OCI-LY3 (cell line): ENCODE measurements around the gene FERMT2.
A peak's percentile ranks its signal among the peaks of the same experiment; 100 is the strongest.

Source experiments
- H2AFZ ChIP-seq: fragments of 200-600, 300-600 bp; shearing (Covaris generic); 2 replicates; pipeline ENCODE4 v1.6.0; 2014; ENCODE audit warnings: antibody characterized with exemption, low read depth, low read length
- H3K27ac ChIP-seq: fragments of 200-600, 300-600 bp; sonication (generic); 2 replicates; pipeline ENCODE4 v1.5.1; 2014; ENCODE audit warnings: mild to moderate bottlenecking, low read length, moderate library complexity, mixed read lengths
- H3K27me3 ChIP-seq: fragments of 200-600, 300-600 bp; sonication (generic); 2 replicates; pipeline ENCODE4 v1.6.1; 2014; ENCODE audit warnings: low read depth, low read length, mixed read lengths
- H3K36me3 ChIP-seq: fragments of 200-600, 300-600 bp; sonication (generic); replicated peaks from 2 replicates; pipeline ENCODE3; 2014; ENCODE audit warnings: low read depth, low read length, mixed read lengths
- H3K4me1 ChIP-seq: fragments of 300-600, 200-600 bp; sonication (generic); 2 replicates; pipeline ENCODE4 v1.6.1; 2014; ENCODE audit warnings: low read length, mixed read lengths
- H3K4me2 ChIP-seq: fragments of 200-600, 300-600 bp; sonication (generic); 2 replicates; pipeline ENCODE4 v1.6.1; 2014; ENCODE audit warnings: low read length, mixed read lengths
- H3K4me3 ChIP-seq: fragments of 300-600, 200-600 bp; sonication (generic); 2 replicates; pipeline ENCODE4 v1.5.1; 2014; ENCODE audit warnings: antibody characterized with exemption, mild to moderate bottlenecking, low read length, moderate library complexity
- H3K79me2 ChIP-seq: fragments of 300-600, 200-600 bp; shearing (Covaris generic); 2 replicates; pipeline ENCODE4 v1.6.1; 2014; ENCODE audit warnings: mild to moderate bottlenecking, low read length, mixed read lengths
- H3K9ac ChIP-seq: fragments of 300-600, 200-600 bp; shearing (Covaris generic); 2 replicates; pipeline ENCODE4 v1.6.0; 2014; ENCODE audit warnings: mild to moderate bottlenecking, low read length, moderate library complexity
- H3K9me3 ChIP-seq: fragments of 200-600, 300-600 bp; shearing (Covaris generic); 2 replicates; pipeline ENCODE4 v1.6.1; 2014; ENCODE audit warnings: low read length, mixed read lengths; ENCODE audit not compliant: insufficient read depth
- H4K20me1 ChIP-seq: fragments of 200-600, 300-600 bp; sonication (generic); 2 replicates; pipeline ENCODE4 v1.6.1; 2016; ENCODE audit warnings: low read length, mixed read lengths; ENCODE audit not compliant: insufficient read depth
- EZH2phosphoT487 ChIP-seq: fragments of 200-600 bp; shearing (Covaris generic); IDR thresholded peaks from 2 replicates; pipeline ENCODE4 v1.6.1; 2018; ENCODE audit warnings: antibody characterized with exemption, mixed run types, low read depth
- TF ChIP-seq, protein P1 (sequence below): fragments of 200-600, 300-600 bp; sonication (generic); IDR thresholded peaks from 2 replicates; pipeline ENCODE4 v1.5.1; 2014; ENCODE audit warnings: antibody characterized with exemption, low read length, low read depth

Gene FERMT2

DNA sequence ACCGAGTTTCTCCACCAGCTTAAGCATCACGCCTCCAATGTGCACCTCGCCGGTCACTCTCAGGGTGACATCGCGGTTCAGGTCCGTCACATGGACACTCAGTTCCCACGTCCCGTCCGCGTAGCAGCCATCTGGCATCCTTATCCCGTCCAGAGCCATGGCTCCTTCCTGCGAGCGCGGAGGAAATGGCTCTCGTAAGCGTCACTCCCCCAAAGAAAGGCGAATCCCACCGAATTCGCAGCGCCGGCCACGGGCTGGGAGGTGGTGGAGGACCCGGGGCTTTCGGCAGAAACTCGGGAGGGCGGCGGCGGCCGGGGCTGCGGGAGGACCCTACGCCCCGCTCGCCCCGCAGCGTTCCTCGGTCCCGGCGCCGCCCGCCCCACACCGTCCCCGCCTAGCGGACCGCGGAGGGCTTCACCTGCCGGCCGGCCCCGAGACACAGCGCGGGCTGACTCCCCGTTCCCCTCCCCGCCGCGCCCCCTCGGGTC is 396 bp downstream of the FERMT2 start:
- Histone ChIP-seq H3K36me3 (no peaks in the 10 kb centered on the region), H3K4me2 (peak overlapping the region; percentile 69), H2AFZ (peak overlapping the region; percentile 71), H3K27ac (no peak overlapping the region), H3K9me3 (no peaks in the 10 kb centered on the region), H3K4me1 (peaks cover 21% of the 10 kb centered on the region), H3K9ac (peak overlapping the region; percentile 42; the same call in 1 of the 2 replicates), H3K79me2 (no peaks in the 10 kb centered on the region), H4K20me1 (no peaks in the 10 kb centered on the region), H3K4me3 (peak overlapping the region; percentile 89), H3K27me3 (peaks cover 59% of the 10 kb centered on the region)
- TF ChIP-seq, protein P1, sequence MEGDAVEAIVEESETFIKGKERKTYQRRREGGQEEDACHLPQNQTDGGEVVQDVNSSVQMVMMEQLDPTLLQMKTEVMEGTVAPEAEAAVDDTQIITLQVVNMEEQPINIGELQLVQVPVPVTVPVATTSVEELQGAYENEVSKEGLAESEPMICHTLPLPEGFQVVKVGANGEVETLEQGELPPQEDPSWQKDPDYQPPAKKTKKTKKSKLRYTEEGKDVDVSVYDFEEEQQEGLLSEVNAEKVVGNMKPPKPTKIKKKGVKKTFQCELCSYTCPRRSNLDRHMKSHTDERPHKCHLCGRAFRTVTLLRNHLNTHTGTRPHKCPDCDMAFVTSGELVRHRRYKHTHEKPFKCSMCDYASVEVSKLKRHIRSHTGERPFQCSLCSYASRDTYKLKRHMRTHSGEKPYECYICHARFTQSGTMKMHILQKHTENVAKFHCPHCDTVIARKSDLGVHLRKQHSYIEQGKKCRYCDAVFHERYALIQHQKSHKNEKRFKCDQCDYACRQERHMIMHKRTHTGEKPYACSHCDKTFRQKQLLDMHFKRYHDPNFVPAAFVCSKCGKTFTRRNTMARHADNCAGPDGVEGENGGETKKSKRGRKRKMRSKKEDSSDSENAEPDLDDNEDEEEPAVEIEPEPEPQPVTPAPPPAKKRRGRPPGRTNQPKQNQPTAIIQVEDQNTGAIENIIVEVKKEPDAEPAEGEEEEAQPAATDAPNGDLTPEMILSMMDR: no peak
- no peak for TF ChIP-seq EZH2phosphoT487

DNA sequence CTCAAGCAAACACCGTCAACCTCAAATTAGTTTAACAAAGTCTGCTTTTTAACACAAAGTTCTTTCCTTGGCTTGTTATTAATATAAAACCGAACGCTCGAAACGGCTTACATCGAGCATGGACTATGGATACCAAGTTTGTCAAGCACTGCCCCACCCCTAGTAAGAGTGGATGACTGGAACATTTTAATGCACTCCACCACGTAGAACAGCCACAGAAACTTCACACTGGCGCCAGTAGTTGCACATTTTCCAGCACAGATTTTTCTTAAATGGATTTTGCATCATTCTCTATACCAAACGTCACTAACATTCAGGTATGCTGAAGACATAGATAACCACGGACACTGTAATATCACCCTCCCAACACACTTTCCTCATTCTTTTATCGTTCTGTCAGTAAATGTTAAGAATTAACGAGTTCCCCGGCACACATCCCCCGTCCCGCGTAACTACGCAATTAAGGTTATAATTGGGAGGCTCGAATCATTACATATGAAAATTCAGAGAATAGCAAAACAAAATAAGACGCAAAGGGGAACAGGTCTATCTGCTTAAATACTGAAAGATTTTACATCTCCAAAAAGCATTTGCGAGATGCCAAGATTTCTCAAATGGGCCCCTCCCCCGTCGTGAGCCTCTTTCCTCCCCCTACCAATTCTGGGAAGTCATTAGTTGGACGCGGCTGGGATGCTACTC is 990 bp downstream of the FERMT2 start:
- H3K4me3 ChIP-seq: peak overlapping the region; percentile 89
- H3K36me3 ChIP-seq: no peaks in the 10 kb centered on the region
- no peaks in the 10 kb centered on the region for H3K79me2 ChIP-seq
- TF ChIP-seq EZH2phosphoT487: no peak
- TF ChIP-seq, protein P1: no peak
- H3K9me3 ChIP-seq: no peaks in the 10 kb centered on the region
- H4K20me1 ChIP-seq: no peaks in the 10 kb centered on the region
- peaks cover 54% of the 10 kb centered on the region for H3K27me3 ChIP-seq
- H3K4me1 ChIP-seq: peaks cover 19% of the 10 kb centered on the region
- peak overlapping the region; percentile 69 for H3K4me2 ChIP-seq
- no peak overlapping the region for H3K27ac ChIP-seq
- peak overlapping the region; percentile 42; the same call in 1 of the 2 replicates for H3K9ac ChIP-seq
- no peak overlapping the region for H2AFZ ChIP-seq

DNA sequence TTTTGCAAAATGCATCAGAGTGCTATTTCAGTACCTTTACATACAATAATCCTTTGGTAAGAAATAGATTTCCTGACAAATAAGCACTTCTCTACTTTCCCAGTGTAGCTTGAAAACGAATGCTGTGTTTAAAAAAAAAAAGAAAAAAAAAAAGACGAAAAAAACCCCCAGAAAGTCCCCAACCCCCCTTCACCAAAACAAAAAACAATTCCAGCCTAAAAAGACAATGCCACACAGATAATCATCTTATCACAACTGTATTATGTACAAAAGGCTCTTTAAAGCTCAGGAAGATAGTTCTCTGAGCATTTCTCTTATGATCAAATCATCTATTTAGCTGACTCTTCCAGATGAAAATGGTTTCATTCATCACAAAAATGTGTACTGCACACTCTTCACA is 1.6 kb downstream of the FERMT2 start:
- peak overlapping the region; percentile 89 for H3K4me3 ChIP-seq
- no peak overlapping the region for H3K9ac ChIP-seq
- no peaks in the 10 kb centered on the region for H3K9me3 ChIP-seq
- H3K36me3 ChIP-seq: no peaks in the 10 kb centered on the region
- no peaks in the 10 kb centered on the region for H3K79me2 ChIP-seq
- H3K4me1 ChIP-seq: peaks cover 13% of the 10 kb centered on the region
- peak overlapping the region; percentile 69 for H3K4me2 ChIP-seq
- no peak overlapping the region for H3K27ac ChIP-seq
- no peak overlapping the region for H2AFZ ChIP-seq
- TF ChIP-seq, protein P1: no peak
- TF ChIP-seq EZH2phosphoT487: no peak
- no peaks in the 10 kb centered on the region for H4K20me1 ChIP-seq
- peaks cover 49% of the 10 kb centered on the region for H3K27me3 ChIP-seq

DNA sequence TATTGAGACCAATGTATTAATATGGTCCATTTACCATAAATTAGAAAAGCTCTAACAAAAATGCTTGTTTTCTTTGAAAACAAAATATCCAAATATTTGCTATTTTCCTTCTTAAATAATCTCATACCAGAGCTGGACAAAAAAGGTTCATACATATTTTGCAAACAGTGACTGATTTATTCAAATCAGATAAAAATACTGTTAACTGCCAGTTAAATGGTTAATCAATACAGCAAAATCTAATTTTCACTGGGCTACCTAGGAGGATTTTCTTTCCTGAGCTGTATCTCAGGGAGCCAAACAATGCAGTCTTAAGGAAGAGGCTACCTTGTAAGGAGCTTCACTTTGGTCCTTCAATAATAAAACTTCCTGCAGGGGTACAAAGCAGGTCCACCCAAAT is 2.0 kb downstream of the FERMT2 start:
- Histone ChIP-seq H3K4me1 (peaks cover 9% of the 10 kb centered on the region), H4K20me1 (no peaks in the 10 kb centered on the region), H3K4me2 (no peak overlapping the region), H3K27ac (no peak overlapping the region), H2AFZ (no peak overlapping the region), H3K4me3 (no peak overlapping the region), H3K9ac (no peak overlapping the region), H3K36me3 (no peaks in the 10 kb centered on the region), H3K27me3 (peaks cover 45% of the 10 kb centered on the region), H3K79me2 (no peaks in the 10 kb centered on the region), H3K9me3 (no peaks in the 10 kb centered on the region)
- TF ChIP-seq, protein P1: no peak
- TF ChIP-seq EZH2phosphoT487: no peak
